Loucy (cell line): ENCODE results near the gene JAZF1.
"Not testable (repeated sequence)": the region's sequence is repeated elsewhere in the genome, so short reads cannot be mapped to it uniquely, and the experiment has no call there.

Experiments
- H2AFZ ChIP-seq: fragments of 200-600 bp; sonication (generic); 2 replicates; pipeline ENCODE4 v1.6.0; 2016; ENCODE audit warnings: antibody characterized with exemption, mild to moderate bottlenecking, low read length, moderate library complexity
- H3F3A ChIP-seq: fragments of 200-600 bp; 2 replicates; pipeline ENCODE4 v1.6.0; 2016; ENCODE audit warnings: antibody characterized with exemption, low read depth, mild to moderate bottlenecking
- H3K27me3 ChIP-seq: fragments of 200-600 bp; sonication (generic); 2 replicates; pipeline ENCODE4 v1.6.1; 2014; ENCODE audit warnings: low read length, mild to moderate bottlenecking; ENCODE audit not compliant: insufficient read depth, poor library complexity, severe bottlenecking
- H3K36me3 ChIP-seq: fragments of 200-600 bp; sonication (generic); 2 replicates; pipeline ENCODE4 v1.6.1; 2016; ENCODE audit warnings: low read length; ENCODE audit not compliant: insufficient read depth
- H3K4me1 ChIP-seq: fragments of 200-600 bp; sonication (generic); 2 replicates; pipeline ENCODE4 v1.5.1; 2014; ENCODE audit warnings: low read length, mild to moderate bottlenecking; ENCODE audit not compliant: insufficient read depth, poor library complexity, severe bottlenecking
- H3K4me2 ChIP-seq: fragments of 200-600 bp; sonication (generic); 2 replicates; pipeline ENCODE4 v1.6.0; 2014; ENCODE audit warnings: antibody characterized with exemption, low read length, low read depth, mild to moderate bottlenecking; ENCODE audit not compliant: poor library complexity, severe bottlenecking
- H3K4me3 ChIP-seq: fragments of 200-600 bp; sonication (generic); 2 replicates; pipeline ENCODE4 v1.5.1; 2014; ENCODE audit warnings: low read length, mild to moderate bottlenecking, mixed read lengths; ENCODE audit not compliant: poor library complexity, severe bottlenecking
- H3K79me2 ChIP-seq: fragments of 200-600 bp; sonication (generic); 2 replicates; pipeline ENCODE4 v1.6.1; 2014; ENCODE audit warnings: low read length; ENCODE audit not compliant: insufficient read depth
- H3K9ac ChIP-seq: fragments of 200-600 bp; sonication (generic); 2 replicates; pipeline ENCODE4 v1.6.0; 2014; ENCODE audit warnings: mild to moderate bottlenecking, low read depth, low read length, moderate library complexity; ENCODE audit not compliant: poor library complexity, severe bottlenecking
- H3K9me2 ChIP-seq: fragments of 200-600 bp; sonication (generic); replicated peaks from 2 replicates; pipeline ENCODE4 v1.6.1; 2016; ENCODE audit warnings: low read depth, low read length, mixed read lengths
- H3K9me3 ChIP-seq: fragments of 200-600 bp; sonication (generic); 2 replicates; pipeline ENCODE4 v1.6.1; 2014; ENCODE audit warnings: mild to moderate bottlenecking, antibody characterized with exemption, low read length, low read depth; ENCODE audit not compliant: insufficient read depth
- H4K20me1 ChIP-seq: fragments of 200-600 bp; sonication (generic); 2 replicates; pipeline ENCODE4 v1.6.0; 2014; ENCODE audit warnings: antibody characterized with exemption, low read length, mild to moderate bottlenecking; ENCODE audit not compliant: insufficient read depth, poor library complexity, severe bottlenecking
- EZH2phosphoT487 ChIP-seq: fragments of 200-600 bp; IDR thresholded peaks from 2 replicates; pipeline ENCODE4 v1.6.1; 2018; ENCODE audit warnings: antibody characterized with exemption, mild to moderate bottlenecking, moderate library complexity, borderline replicate concordance
- TF ChIP-seq, protein P1 (sequence below): fragments of 200-600 bp; sonication (generic); conservative IDR thresholded peaks from 2 replicates; pipeline ENCODE4 v1.5.1; 2014; ENCODE audit warnings: mild to moderate bottlenecking, antibody characterized with exemption, low read length

JAZF1 gene

DNA sequence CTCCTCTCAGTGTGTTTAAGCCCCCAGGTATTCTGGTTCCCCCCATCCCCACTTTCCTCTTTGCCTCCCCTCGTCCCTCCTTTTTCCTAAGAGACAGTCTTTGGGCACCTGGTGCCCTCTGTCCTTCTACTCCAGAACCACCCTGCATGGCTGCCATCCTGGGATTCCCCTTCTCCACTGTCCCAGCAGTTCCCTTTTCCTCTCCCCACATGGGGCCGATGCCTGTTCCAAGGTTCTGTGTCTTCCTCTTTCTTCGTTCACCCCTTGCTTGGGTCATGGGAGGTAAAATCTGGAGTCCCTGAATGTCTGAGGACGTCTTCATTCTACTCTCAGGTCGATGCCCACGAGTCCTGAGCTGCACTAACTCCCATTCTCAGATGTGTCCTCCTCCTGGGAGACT, 319.8 kb downstream of the JAZF1 start:
- no peak overlapping the region for H3K4me2 ChIP-seq
- TF ChIP-seq, protein P1, sequence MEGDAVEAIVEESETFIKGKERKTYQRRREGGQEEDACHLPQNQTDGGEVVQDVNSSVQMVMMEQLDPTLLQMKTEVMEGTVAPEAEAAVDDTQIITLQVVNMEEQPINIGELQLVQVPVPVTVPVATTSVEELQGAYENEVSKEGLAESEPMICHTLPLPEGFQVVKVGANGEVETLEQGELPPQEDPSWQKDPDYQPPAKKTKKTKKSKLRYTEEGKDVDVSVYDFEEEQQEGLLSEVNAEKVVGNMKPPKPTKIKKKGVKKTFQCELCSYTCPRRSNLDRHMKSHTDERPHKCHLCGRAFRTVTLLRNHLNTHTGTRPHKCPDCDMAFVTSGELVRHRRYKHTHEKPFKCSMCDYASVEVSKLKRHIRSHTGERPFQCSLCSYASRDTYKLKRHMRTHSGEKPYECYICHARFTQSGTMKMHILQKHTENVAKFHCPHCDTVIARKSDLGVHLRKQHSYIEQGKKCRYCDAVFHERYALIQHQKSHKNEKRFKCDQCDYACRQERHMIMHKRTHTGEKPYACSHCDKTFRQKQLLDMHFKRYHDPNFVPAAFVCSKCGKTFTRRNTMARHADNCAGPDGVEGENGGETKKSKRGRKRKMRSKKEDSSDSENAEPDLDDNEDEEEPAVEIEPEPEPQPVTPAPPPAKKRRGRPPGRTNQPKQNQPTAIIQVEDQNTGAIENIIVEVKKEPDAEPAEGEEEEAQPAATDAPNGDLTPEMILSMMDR = no peak
- TF ChIP-seq EZH2phosphoT487 = no peak
- H3K9me3 ChIP-seq = no peaks in the 10 kb centered on the region
- no peaks in the 10 kb centered on the region for H3K27me3 ChIP-seq
- peaks cover 2% of the 10 kb centered on the region for H3K4me1 ChIP-seq
- H3K79me2 ChIP-seq = no peaks in the 10 kb centered on the region
- H3K4me3 ChIP-seq = no peak overlapping the region
- no peaks in the 10 kb centered on the region for H4K20me1 ChIP-seq
- no peaks in the 10 kb centered on the region for H3F3A ChIP-seq
- H3K36me3 ChIP-seq = no peaks in the 10 kb centered on the region
- no peak overlapping the region for H3K9ac ChIP-seq
- no peak overlapping the region for H2AFZ ChIP-seq
- no peaks in the 10 kb centered on the region for H3K9me2 ChIP-seq

DNA sequence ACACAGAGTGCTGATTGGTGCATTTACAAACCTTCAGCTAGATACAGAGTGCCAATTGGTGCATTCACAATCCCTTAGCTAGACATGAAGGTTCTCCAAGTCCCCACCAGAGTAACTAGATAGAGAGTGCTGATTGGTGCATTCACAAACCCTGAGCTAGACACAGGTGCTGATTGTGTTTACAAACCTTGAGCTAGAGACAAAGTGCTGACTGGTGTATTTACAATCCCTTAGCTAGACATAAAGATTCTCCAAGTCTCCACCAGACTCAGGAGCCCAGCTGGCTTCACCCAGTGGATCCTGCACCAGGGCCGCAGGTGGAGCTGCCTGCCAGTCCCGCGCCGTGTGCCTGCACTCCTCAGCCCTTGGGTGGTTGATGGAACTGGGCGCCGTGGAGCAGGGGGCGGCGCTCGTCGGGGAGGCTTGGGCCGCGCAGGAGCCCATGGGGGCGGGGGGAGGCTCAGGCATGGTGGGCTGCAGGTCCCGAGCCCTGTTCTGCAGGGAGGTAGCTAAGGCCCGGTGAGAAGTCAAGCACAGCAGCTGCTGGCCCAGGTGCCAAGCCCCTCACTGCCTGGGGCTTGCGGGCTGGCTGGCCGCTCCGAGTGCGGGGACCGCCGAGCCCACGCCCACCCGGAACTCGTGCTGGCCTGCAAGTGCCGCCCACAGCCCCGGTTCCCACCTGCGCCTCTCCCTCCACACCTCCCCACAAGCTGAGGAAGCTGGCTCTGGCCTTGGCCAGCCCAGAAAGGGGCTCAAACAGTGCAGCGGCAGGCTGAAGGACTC, 323.7 kb downstream of the JAZF1 start:
- not testable (repeated sequence) for H3K79me2 ChIP-seq, H4K20me1 ChIP-seq, H3K9ac ChIP-seq, H3K4me3 ChIP-seq, H3K9me2 ChIP-seq, H3K4me1 ChIP-seq, H3K9me3 ChIP-seq, H3K4me2 ChIP-seq, H3K36me3 ChIP-seq, H3K27me3 ChIP-seq, H3F3A ChIP-seq, H2AFZ ChIP-seq

DNA sequence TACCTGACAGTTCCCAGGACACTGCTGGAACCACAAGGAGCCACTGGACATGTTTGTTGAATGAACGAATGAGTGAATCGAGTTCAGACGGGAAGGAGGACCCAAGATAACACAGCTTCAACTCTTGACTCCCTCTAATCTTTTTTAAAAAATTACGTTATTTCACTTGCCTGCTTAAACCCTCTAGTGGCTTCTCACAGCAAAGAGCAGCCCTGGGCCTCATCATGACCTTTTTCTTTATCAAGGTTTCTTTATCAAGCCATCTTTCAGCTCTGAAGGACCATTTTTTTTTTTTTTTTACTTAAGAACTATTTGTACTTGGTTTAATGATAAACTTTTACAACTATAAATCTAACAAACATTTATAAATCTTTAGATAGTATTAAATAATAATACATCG, 330.1 kb downstream of the JAZF1 start:
- no peak for TF ChIP-seq EZH2phosphoT487
- TF ChIP-seq, protein P1 = no peak
- Histone ChIP-seq H3K9me3 (no peaks in the 10 kb centered on the region), H3K4me1 (no peaks in the 10 kb centered on the region), H3K79me2 (no peaks in the 10 kb centered on the region), H3F3A (no peaks in the 10 kb centered on the region), H2AFZ (no peak overlapping the region), H3K9ac (no peak overlapping the region), H3K27me3 (no peaks in the 10 kb centered on the region), H4K20me1 (no peaks in the 10 kb centered on the region), H3K36me3 (no peaks in the 10 kb centered on the region), H3K4me3 (no peak overlapping the region), H3K4me2 (no peak overlapping the region), H3K9me2 (no peaks in the 10 kb centered on the region)

DNA sequence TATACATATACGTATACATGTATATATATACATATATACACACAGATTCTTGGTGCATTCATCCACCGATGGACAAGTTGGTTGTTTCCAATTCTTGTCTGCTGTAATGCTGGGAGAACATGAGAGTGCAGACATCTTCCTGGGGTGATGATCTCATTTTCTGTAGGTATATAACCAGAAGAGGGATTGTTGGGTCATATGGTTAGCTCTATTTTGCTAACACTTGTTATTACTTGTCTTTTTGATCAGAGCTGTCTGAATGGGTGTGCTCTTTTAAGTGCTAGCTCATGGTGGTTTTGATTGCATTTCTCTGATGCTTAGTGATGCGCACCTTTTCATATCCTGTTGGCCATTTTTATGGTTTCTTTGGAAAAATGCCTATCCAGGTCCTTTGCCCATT, 334.2 kb downstream of the JAZF1 start:
- Histone ChIP-seq H3K4me1 (no peaks in the 10 kb centered on the region), H3K9me2 (no peaks in the 10 kb centered on the region), H2AFZ (no peak overlapping the region), H4K20me1 (no peaks in the 10 kb centered on the region), H3K4me2 (no peak overlapping the region), H3F3A (no peaks in the 10 kb centered on the region), H3K9me3 (no peaks in the 10 kb centered on the region), H3K36me3 (no peaks in the 10 kb centered on the region), H3K4me3 (no peak overlapping the region), H3K27me3 (no peaks in the 10 kb centered on the region), H3K9ac (no peak overlapping the region), H3K79me2 (no peaks in the 10 kb centered on the region)
- TF ChIP-seq, protein P1 = no peak
- TF ChIP-seq EZH2phosphoT487 = no peak
